ENCODE measurements around the gene GNPTAB. TPM values are rescaled to one million over a fixed set of nuclear protein-coding genes. Genes with fewer than 3 reads are reported as not detected.
"Not testable (repeated sequence)": the region's sequence is repeated elsewhere in the genome, so short reads cannot be mapped to it uniquely, and the experiment has no call there.

Gene GNPTAB
- total RNA-seq, 4 donors from 2014 or later: 26.5 to 40.8 (median 36.6) TPM

DNA sequence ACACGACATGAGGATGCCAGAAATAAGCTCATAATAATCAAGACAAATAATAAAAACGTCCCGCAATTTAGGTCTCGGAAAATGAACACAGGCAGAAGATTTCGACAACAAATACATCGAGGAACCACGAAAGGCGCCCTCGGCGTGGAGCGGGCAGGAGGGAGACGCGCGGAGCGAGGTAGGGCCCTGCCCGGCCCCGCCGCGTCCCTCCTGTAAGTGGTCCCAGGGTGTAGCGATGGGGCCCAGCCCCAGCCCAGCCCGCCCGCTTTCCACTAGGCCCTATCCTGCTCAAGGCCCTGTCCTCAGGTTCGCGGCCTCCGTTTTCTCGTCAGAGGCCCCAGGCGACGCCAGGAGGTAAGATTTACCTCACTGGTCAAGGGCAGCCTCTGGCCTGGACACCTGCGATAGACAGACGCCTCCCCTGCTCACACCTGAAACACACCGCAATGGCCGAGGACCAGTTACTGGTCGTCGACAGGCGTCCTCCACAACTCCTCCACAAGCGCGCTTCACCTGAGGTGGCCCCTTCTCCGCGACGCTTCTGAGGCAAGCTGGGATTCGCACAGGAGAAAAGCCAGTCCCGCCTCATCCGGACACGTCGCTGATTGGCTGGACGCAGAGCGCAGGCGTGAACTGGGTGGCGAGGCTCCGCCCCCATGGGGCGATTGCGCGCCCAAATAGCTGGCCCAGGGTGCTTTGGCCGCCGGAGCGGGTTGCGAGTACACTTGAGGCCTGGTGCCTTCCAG, 91.7 kb downstream of the GNPTAB start, which contains the start of gene SYCP3:
Gene SYCP3 (minus strand): TSS at position 543 of the 746 bp plus-strand sequence. CDS start 1,527 bp downstream, outside the sequence.
- H3K4me1 ChIP-seq: peaks cover 15 to 18% of the 10 kb centered on the region in 2 donors
- no peak for DNase-seq
- H3K27me3 ChIP-seq: no peaks in the 10 kb centered on the region
- H3K9me3 ChIP-seq: no peaks in the 10 kb centered on the region
- 96 to 98% methylated on average over 57 of the region's 57 CpGs for WGBS, 2 donors
- H3K4me3 ChIP-seq (replicated peaks in 1 of 3): no peak within 1 kb of the TSS
- H3K36me3 ChIP-seq: peaks cover 8% of the 10 kb centered on the region in 2 donors
- intact Hi-C loops (cut with DNase I): no loop called here
- no peak for TF ChIP-seq POLR2A (IDR thresholded peaks at IDR 0.05)
- TF ChIP-seq, protein P1, sequence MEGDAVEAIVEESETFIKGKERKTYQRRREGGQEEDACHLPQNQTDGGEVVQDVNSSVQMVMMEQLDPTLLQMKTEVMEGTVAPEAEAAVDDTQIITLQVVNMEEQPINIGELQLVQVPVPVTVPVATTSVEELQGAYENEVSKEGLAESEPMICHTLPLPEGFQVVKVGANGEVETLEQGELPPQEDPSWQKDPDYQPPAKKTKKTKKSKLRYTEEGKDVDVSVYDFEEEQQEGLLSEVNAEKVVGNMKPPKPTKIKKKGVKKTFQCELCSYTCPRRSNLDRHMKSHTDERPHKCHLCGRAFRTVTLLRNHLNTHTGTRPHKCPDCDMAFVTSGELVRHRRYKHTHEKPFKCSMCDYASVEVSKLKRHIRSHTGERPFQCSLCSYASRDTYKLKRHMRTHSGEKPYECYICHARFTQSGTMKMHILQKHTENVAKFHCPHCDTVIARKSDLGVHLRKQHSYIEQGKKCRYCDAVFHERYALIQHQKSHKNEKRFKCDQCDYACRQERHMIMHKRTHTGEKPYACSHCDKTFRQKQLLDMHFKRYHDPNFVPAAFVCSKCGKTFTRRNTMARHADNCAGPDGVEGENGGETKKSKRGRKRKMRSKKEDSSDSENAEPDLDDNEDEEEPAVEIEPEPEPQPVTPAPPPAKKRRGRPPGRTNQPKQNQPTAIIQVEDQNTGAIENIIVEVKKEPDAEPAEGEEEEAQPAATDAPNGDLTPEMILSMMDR (IDR thresholded peaks at IDR 0.05): no peak
- no peak within 1 kb of the TSS for H3K27ac ChIP-seq

DNA sequence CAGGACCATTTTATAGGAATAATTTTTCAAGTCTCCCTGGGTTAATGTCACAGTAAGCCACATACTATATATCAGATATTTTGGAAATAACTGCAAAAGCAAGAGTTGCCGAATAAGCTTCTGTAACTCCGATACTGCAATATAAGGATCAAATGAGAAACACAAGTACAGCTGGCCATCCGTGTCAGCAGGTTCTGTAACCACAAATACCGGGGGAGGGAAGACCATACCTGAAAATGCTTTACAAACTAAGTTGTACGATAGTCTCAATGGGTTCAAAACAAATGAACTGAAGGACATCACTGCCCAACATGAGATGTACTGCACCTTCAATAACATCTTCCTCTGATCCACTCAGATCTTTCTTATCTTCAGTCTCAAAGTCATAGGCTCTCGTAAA, 93.3 kb downstream of the GNPTAB start:
- no peaks in the 10 kb centered on the region for H3K9me3 ChIP-seq
- no peak overlapping the region for H3K27ac ChIP-seq
- H3K27me3 ChIP-seq: no peaks in the 10 kb centered on the region
- intact Hi-C loops (cut with DNase I): no loop called here
- 94 to 97% methylated on average over 6 of the region's 6 CpGs for WGBS, 2 donors
- no peak for DNase-seq
- peaks cover 1 to 3% of the 10 kb centered on the region in 2 donors for H3K4me1 ChIP-seq
- H3K36me3 ChIP-seq: peaks cover 8% of the 10 kb centered on the region in 2 donors
- H3K4me3 ChIP-seq (replicated peaks in 1 of 3): no peak overlapping the region
- TF ChIP-seq POLR2A (IDR thresholded peaks at IDR 0.05): no peak
- TF ChIP-seq, protein P1 (IDR thresholded peaks at IDR 0.05): no peak

DNA sequence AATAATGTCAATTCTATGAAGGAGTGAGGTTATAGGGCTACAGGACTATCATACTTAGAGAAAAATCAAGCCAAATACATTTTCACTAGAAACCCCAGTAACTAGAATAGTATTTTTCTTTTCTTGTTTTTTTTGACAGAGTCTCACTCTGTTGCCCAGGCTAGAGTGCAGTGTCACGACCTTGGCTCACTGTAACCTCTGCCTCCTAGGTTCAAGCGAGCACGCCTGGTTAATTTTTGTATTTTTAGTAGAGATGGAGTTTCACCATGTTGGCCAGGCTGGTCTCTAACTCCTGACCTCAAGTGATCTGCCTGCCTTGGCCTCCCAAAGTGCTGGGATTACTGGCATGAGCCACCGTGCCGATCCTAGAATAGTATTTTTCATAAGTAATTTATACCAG, 96.3 kb downstream of the GNPTAB start:
- DNase-seq; H3K4me1 ChIP-seq; H3K27ac ChIP-seq; H3K36me3 ChIP-seq; H3K4me3 ChIP-seq (replicated peaks in 1 of 3); H3K9me3 ChIP-seq; H3K27me3 ChIP-seq; intact Hi-C loops (cut with DNase I): not testable (repeated sequence)
- WGBS, 2 donors: 84 to 87% methylated on average over 5 of the region's 5 CpGs

DNA sequence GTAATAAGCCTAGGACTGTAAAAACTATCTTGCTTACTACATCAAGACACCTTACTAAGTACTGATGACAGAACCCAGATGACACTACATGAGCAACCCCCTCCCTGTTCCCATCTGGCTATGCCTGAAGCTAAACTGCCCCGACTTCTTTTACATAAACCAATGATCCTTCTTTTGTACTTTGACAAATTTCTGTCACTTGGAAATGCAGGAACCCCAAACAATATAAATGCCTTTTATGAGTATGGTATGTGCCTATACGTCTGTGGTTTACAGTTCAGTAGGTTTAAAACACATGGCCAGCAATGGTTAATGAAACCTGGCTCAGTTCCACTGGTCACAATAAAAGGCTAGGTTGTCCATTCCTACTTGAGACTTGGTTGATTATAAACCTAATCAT, 97.6 kb downstream of the GNPTAB start:
- H3K27ac ChIP-seq: no peak overlapping the region
- intact Hi-C loops (cut with DNase I): no loop called here
- no peaks in the 10 kb centered on the region for H3K9me3 ChIP-seq
- no peaks in the 10 kb centered on the region for H3K4me1 ChIP-seq
- no peaks in the 10 kb centered on the region for H3K27me3 ChIP-seq
- TF ChIP-seq POLR2A (IDR thresholded peaks at IDR 0.05): no peak
- TF ChIP-seq, protein P1 (IDR thresholded peaks at IDR 0.05): no peak
- WGBS, 2 donors: 87 to 89% methylated on average over 2 of the region's 2 CpGs
- H3K4me3 ChIP-seq (replicated peaks in 1 of 3): no peak overlapping the region
- no peaks in the 10 kb centered on the region for H3K36me3 ChIP-seq
- no peak for DNase-seq

DNA sequence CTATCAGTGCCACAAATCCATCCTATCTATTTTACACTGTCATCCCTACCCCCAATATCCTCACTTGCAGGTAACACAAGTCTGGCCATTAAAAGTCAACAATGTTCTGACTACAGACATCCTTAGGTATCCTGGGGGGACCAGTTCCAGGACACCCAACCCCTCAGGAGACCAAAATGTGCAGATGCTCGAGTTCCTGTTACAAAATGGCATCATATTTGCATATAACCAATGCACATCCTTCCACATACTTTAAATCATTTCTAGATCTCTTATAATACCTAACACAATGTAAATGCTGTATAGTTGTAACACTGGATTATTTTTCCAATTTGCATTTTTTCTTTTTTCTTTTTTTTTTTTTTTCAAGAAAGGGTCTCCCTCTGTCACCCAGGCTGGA, 98.4 kb downstream of the GNPTAB start:
- WGBS, 2 donors: 96 to 97% methylated on average over 1 of the region's 1 CpG
- no peak for DNase-seq
- Histone ChIP-seq H3K4me3 (replicated peaks in 1 of 3) (no peak overlapping the region), H3K36me3 (no peaks in the 10 kb centered on the region), H3K4me1 (no peaks in the 10 kb centered on the region), H3K27me3 (no peaks in the 10 kb centered on the region), H3K9me3 (no peaks in the 10 kb centered on the region), H3K27ac (no peak overlapping the region)
- intact Hi-C loops (cut with DNase I): no loop called here
- TF ChIP-seq, protein P1 (IDR thresholded peaks at IDR 0.05): no peak
- no peak for TF ChIP-seq POLR2A (IDR thresholded peaks at IDR 0.05)
